ENCODE measurements around the gene NR6A1.

NR6A1 gene

GRCh38 chr9:124500028-124500795 is 270.9 kb downstream of the NR6A1 start:
- DNase-seq = no peak

- no peak for DNase-seq
Measured at GRCh38 chr9:124499216-124499615, 271.9 kb downstream of the NR6A1 start.

- no peak for DNase-seq
Measured at GRCh38 chr9:124498499-124499146, 272.5 kb downstream of the NR6A1 start.

- DNase-seq = no peak
Measured at GRCh38 chr9:124498040-124498439, 273.1 kb downstream of the NR6A1 start.

GRCh38 chr9:124497441-124497840 is 273.7 kb downstream of the NR6A1 start:
- no peak for DNase-seq

DNA sequence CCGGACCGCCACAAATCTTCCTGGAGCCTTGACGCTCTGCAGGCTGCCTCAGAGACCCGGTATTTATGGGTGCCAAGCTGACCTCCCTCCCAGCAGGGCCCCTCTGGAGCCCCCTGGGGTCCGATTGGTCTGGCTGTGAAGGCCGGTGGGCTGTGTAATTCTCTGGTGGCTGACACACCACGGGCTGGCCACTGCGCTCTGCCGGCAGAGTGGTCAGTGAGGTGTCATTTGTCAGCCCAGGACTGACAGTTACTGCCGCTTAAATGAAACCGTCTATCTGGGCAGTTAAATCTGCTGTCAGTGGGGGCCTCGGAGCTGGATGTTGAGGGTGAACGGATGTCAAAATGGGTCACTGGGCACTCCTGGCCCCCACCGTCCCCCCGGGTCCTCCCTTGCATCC is 274.6 kb downstream of the NR6A1 start:
- no peak for DNase-seq

DNA sequence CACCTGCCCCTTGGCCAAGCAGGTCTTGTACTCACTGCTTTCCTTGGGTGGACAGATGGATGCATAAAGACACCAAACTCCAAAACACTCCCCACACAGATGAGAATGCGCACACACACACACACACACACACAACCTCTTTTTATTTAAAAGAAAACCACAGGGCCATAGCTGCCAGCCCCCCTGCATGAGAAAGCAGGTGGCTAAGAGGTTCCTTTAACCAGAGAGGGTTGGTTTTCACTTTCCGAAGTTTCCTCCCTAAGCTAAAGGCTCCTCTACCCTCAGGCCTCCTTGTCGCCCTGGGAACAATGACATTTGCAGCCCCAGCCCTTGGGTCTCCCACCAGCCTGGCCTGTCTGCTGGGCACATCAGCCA is 275.0 kb downstream of the NR6A1 start:
- DNase-seq = no peak

- no peak for DNase-seq
Measured at GRCh38 chr9:124495126-124496074, 275.7 kb downstream of the NR6A1 start.

GRCh38 chr9:124493794-124494479 is 277.2 kb downstream of the NR6A1 start:
- no peak for DNase-seq

DNA sequence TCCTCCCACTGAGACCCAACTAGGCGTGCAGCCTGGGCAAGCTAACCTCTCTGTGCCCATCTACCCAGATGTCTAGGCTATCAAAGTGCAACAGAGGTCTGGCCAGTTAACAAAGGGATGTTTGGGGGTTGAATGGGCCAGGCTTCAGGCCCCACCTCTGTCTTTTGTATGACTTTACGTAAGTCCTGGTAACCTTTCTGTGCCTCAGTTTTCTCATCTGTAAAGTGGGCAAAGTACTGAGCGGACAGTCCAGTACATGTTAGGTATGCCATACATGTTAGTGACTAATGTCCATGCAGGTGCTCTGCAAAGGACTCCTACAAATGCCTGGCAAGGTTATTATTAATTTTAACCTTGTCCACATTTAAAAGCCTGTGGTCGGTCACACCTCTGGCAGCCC is 277.9 kb downstream of the NR6A1 start:
- DNase-seq = no peak

GRCh38 chr9:124492818-124493217 is 278.3 kb downstream of the NR6A1 start:
- no peak for DNase-seq

DNA sequence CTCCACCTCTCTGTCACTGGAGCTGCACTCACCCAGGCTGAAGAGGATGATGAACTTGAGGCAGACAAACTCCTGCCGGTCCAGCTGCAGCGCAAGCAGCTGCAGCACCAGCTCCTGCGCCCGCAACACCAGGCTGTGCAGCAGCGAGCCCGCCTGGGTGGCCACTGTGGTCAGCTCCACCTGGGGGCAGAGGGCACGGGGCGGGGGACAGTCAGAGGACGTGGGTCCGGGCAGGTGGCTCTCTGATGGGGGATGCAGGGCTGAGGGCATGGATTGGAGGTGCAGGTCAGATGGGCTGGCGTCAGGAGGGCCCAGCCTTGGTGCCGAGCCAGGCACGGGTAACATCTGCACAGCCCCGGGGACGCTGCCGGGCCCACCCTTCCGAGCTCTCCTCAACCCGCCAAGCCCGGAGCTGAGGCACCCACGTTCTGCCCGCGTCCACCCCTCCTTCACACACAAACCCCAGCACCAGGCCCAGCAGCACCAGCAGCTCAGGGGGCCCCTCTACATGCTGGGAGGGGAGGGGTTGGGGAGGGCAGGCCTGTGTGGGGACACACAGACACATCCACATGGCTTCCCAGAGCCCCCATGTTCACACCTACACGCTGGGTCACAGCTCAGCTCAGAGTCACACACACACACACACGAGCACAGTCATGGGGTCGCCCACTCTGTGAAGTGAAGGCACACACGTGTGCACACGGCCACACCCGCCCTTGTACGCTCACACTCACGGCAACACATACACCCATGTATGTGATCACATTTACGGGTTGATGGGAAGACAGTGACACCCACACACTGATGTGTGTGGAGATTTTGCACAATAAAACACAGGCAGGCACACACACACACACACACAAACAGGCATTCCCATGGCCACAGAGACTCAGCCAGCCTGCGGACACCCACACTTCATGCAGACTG is 279.8 kb downstream of the NR6A1 start:
- DNase-seq = no peak

DNA sequence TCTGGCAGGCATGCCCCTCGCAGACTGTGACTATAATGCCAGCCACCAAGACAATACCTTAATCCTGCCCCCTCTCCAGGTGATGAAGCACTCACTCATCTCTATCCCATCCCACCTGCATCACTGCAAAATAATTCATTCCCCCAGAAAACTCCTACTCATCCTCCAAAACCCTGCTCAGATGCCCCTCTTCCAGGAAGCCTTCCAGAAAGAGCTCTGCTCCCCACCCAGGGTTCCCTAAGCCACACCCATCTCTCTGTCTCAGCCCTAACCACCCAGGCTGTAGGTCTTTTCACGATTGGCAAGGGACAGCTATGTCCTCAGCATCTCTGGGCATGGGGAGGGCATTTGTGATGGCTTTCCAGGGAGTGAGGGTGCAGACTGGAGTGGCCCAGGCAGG is 281.1 kb downstream of the NR6A1 start:
- DNase-seq = no peak

DNA sequence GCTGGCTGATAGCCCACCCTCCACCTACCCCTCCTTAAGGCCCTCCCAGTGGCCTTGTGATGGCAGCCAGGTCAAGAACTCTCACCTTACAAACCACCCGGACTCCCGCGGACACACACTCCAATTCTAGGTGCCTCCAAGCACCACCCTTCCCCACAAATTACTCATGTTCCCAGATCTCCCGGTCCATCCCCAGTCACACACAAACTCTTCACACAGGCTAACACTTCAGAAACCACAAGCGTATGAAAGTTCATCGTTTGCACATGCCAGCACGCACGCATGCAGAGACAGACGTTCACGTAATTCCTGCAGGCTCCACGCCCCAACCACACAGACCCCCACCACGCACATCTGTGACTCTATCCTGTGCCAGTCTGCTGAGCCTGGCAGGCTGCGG is 281.9 kb downstream of the NR6A1 start:
- no peak for DNase-seq

- no peak for DNase-seq
Measured at GRCh38 chr9:124488641-124489210, 282.4 kb downstream of the NR6A1 start.

GRCh38 chr9:124487260-124488182 is 283.6 kb downstream of the NR6A1 start:
- DNase-seq = no peak

GRCh38 chr9:124486778-124487259 is 284.3 kb downstream of the NR6A1 start:
- no peak for DNase-seq

DNA sequence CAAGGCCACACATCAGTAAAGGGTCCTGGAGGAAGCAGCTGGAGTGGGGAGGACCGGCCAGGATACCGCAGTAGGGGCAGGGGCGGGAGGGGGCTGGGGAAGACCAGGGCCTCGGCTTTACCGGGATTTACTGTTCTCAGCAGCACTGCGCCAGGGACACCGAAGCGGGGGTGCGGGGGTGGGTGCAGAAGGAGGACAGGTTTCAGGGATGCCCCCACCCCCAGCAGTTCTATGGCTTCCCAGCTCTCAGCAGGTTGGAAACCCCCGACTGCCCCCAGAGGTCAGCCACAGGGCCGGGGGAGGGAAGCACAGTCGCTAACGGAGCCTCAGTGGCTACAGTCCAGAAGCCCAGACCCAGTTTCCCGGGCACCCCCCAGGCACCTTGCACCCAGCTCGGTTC is 285.2 kb downstream of the NR6A1 start:
- no peak for DNase-seq

DNA sequence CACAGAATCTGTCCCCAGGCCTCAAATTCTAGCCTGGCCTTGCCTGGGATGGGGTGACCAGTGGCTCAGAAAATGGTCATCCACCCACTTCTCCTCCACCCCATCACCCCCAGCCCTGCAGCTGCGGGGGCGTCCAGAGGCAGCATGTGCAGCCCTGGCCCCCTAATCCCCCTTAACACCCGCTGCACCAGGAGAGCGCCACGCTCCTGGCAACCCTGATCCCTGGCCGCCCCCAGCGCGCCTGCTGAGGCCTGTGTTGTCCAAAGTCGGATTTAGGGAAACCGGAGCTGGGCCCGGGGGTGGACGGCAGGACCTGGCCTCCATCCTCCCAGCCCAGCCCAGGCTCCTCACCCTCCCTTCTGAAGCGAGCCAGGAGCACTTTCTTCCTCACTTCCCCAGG is 285.9 kb downstream of the NR6A1 start:
- no peak for DNase-seq

- no peak for DNase-seq
Measured at GRCh38 chr9:124483481-124483880, 287.6 kb downstream of the NR6A1 start.
